ENCODE measurements around the gene RPL22. TPM values are rescaled to one million over a fixed set of nuclear protein-coding genes. Genes with fewer than 3 reads are reported as not detected.

Gene RPL22
- total RNA-seq, 4 donors from 2014 or later, result 56.5 to 170 (median 106) TPM

GRCh38 chr1:6142036-6142621 lies 57.3 kb downstream of the RPL22 start:
- H3K4me3 ChIP-seq, result no peak overlapping the region
- peaks cover 8% of the 10 kb centered on the region for H3K27me3 ChIP-seq
- no peak for DNase-seq
- no peaks in the 10 kb centered on the region for H3K4me1 ChIP-seq
- no peaks in the 10 kb centered on the region for H3K9me3 ChIP-seq
- in situ Hi-C loops (cut with MboI; ENCODE audit: low pct_ligation_motif_present in 1 of 4, low pct_unique_long_range_greater_than_20kb in 1 of 4, low sequenced_read_pairs in 3 of 4) (no loop called here), intact Hi-C loops (cut with DNase I; ENCODE audit: low total_unique reads) (no loop called here)
- 96 to 100% methylated on average over 1 to 33 of the region's 33 CpGs for WGBS, 2 donors (ENCODE audit: low coverage in 1 of 2)
- no peak for TF ChIP-seq EP300 (IDR thresholded peaks at IDR 0.05; ENCODE audit: low read depth)
- TF ChIP-seq POLR2A (IDR thresholded peaks at IDR 0.05), result no peak
- no peak for TF ChIP-seq POLR2AphosphoS5 (IDR thresholded peaks at IDR 0.05)
- no peak for TF ChIP-seq CTCF (IDR thresholded peaks at IDR 0.05)
- no peak overlapping the region for H3K27ac ChIP-seq
- H3K36me3 ChIP-seq, result no peaks in the 10 kb centered on the region

- H3K27ac ChIP-seq, result no peak overlapping the region
- 23 to 32% methylated on average over 4 to 7 of the region's 7 CpGs for WGBS, 2 donors (ENCODE audit: low coverage in 1 of 2)
- DNase-seq, result no peak
- peaks cover 3% of the 10 kb centered on the region for H3K27me3 ChIP-seq
- in situ Hi-C loops (cut with MboI; ENCODE audit: low pct_ligation_motif_present in 1 of 4, low pct_unique_long_range_greater_than_20kb in 1 of 4, low sequenced_read_pairs in 3 of 4), result no loop called here
- no peak overlapping the region for H3K4me3 ChIP-seq
- H3K36me3 ChIP-seq, result no peaks in the 10 kb centered on the region
- H3K9me3 ChIP-seq, result no peaks in the 10 kb centered on the region
- TF ChIP-seq POLR2A (IDR thresholded peaks at IDR 0.05), result no peak
- H3K4me1 ChIP-seq, result no peaks in the 10 kb centered on the region
- intact Hi-C loops (cut with DNase I; ENCODE audit: low total_unique reads), result no loop called here
Measured at GRCh38 chr1:6141592-6141991, 57.8 kb downstream of the RPL22 start.

- intact Hi-C loops (cut with DNase I; ENCODE audit: low total_unique reads), result no loop called here
- WGBS, 2 donors (ENCODE audit: low coverage in 1 of 2), result 62% methylated on average over 2 of the region's 2 CpGs; no CpG with 5 or more reads in 1 of the 2 donors
- no peak for DNase-seq
- in situ Hi-C loops (cut with MboI; ENCODE audit: low pct_ligation_motif_present in 1 of 4, low pct_unique_long_range_greater_than_20kb in 1 of 4, low sequenced_read_pairs in 3 of 4), result no loop called here
- no peaks in the 10 kb centered on the region for H3K27me3 ChIP-seq
- no peak for TF ChIP-seq POLR2A (IDR thresholded peaks at IDR 0.05)
- no peak for TF ChIP-seq CTCF (IDR thresholded peaks at IDR 0.05)
- TF ChIP-seq POLR2AphosphoS5 (IDR thresholded peaks at IDR 0.05), result no peak
- no peak for TF ChIP-seq EP300 (IDR thresholded peaks at IDR 0.05; ENCODE audit: low read depth)
- no peaks in the 10 kb centered on the region for H3K4me1 ChIP-seq
- H3K27ac ChIP-seq, result no peak overlapping the region
- no peak overlapping the region for H3K4me3 ChIP-seq
- H3K9me3 ChIP-seq, result no peaks in the 10 kb centered on the region
- H3K36me3 ChIP-seq, result no peaks in the 10 kb centered on the region
Measured at GRCh38 chr1:6140413-6140812, 59.0 kb downstream of the RPL22 start.

- Histone ChIP-seq H3K4me1 (no peaks in the 10 kb centered on the region), H3K27me3 (no peaks in the 10 kb centered on the region), H3K4me3 (no peak overlapping the region), H3K9me3 (no peaks in the 10 kb centered on the region), H3K27ac (no peak overlapping the region), H3K36me3 (no peaks in the 10 kb centered on the region)
- intact Hi-C loops (cut with DNase I; ENCODE audit: low total_unique reads) (no loop called here), in situ Hi-C loops (cut with MboI; ENCODE audit: low pct_ligation_motif_present in 1 of 4, low pct_unique_long_range_greater_than_20kb in 1 of 4, low sequenced_read_pairs in 3 of 4) (no loop called here)
- DNase-seq, result no peak
- TF ChIP-seq CTCF (IDR thresholded peaks at IDR 0.05) (no peak), POLR2A (IDR thresholded peaks at IDR 0.05) (no peak), POLR2AphosphoS5 (IDR thresholded peaks at IDR 0.05) (no peak), EP300 (IDR thresholded peaks at IDR 0.05; ENCODE audit: low read depth) (no peak)
- WGBS, 2 donors (ENCODE audit: low coverage in 1 of 2), result 70% methylated on average over 5 of the region's 5 CpGs; no CpG with 5 or more reads in 1 of the 2 donors
Measured at GRCh38 chr1:6137758-6138157, 61.6 kb downstream of the RPL22 start.

Data from transverse colon (tissue), 4 donors.